SK-N-MC (cell line): Measurements from ENCODE around the gene ZNF91.

Source experiments
- FOXP2 ChIP-seq: optimal IDR thresholded peaks from 2 replicates; pipeline ENCODE3; 2011; ENCODE audit warnings: mild to moderate bottlenecking, moderate library complexity; ENCODE audit not compliant: insufficient read depth; ENCODE audit errors: extremely low read length, control extremely low read depth
- POLR2AphosphoS5 ChIP-seq: IDR thresholded peaks from 2 replicates; pipeline ENCODE4 v1.6.1; 2012; ENCODE audit warnings: mild to moderate bottlenecking, low read depth, low read length, borderline replicate concordance

DNA sequence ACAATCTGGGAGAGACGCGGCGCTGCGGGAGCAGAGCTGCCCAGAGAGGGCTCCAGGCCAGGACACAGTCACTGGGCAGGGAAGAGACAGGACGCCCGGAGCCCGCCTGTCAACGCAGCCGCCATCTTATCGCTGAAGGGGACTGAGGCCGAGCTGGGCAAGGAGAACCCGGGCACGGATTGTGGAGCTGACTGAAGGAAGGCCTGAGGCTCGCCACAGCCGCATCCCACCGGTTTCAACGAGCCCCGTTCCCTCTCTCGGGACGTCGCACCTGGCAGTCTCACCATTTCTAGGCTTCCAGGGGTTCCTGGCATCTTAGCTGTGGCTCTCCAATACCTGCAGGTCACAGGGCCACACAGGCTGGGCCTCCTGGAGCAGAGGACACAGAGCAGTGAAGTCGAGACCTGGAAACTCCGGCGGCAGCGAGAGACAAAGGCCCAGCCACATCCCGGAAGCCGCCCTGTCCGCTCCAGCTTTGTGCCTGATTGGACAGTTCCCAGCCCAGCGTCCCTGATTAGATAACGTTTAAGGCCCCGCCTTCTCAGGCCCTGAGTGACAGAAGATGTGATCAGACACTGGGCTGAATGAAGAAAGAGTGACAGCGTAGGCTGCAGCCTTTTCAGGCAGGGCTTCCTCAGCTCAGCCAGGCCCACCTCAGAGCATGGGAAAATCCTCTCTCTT is at the start of gene ZNF91:
- TF ChIP-seq POLR2AphosphoS5 = no peak
- no peak for TF ChIP-seq FOXP2
